ENCODE results near the gene SERPINA6.
A peak's percentile ranks its signal among the peaks of the same experiment; 100 is the strongest.
"Not testable (repeated sequence)": the region's sequence is repeated elsewhere in the genome, so short reads cannot be mapped to it uniquely, and the experiment has no call there.

Gene SERPINA6

GRCh38 chr14:94321421-94322271 is 1.5 kb downstream of the SERPINA6 start:
- no peak for DNase-seq

DNA sequence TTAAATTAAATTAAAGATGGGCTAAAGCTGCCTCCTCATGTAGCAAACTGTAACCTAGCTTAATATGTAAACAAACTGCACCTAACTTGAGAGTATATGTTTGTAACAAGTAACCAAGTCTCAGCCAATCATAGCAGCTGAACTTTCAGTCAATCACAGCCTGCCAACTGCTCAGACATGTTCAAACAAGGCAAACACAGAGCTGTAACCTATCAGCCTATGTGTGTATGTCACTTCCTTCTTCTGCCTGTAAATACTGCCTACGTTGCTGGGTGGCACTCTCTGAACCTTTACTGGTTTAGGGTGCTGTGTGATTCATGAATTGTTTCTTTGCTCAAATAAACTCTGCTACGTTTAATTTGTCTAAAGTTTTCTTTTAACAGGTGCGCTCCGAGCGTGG is 2.9 kb downstream of the SERPINA6 start:
- peak in 3 of 4 experiments; percentile 12 to 16 (median 14) for DNase-seq

GRCh38 chr14:94317259-94317658 is 5.9 kb downstream of the SERPINA6 start:
- DNase-seq = no peak

GRCh38 chr14:94316692-94317091 is 6.4 kb downstream of the SERPINA6 start:
- DNase-seq = no peak

DNA sequence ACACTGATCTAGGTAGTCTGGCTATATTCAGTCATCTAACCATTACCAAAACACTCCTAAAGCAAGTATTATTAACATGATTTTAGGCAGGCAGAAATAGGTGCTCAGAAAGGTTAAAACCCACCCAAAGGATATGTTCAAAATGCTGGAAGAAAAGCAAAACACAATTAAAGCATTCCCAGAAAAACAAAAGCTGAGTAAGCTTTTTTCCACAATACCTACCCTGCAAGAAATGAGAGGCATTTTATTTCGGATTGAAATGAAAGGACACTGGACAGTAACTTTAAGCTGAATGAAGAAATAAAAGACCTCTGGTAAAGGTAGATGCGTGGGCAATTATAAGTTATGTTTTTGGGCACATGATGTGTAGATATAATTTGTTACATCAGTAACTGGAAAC is 8.2 kb downstream of the SERPINA6 start:
- no peak for DNase-seq

GRCh38 chr14:94313991-94314655 is 9.0 kb downstream of the SERPINA6 start:
- DNase-seq = no peak

GRCh38 chr14:94312481-94313246 is 10.5 kb downstream of the SERPINA6 start:
- DNase-seq = no peak

GRCh38 chr14:94310248-94310647 is 12.9 kb downstream of the SERPINA6 start:
- no peak for DNase-seq

DNA sequence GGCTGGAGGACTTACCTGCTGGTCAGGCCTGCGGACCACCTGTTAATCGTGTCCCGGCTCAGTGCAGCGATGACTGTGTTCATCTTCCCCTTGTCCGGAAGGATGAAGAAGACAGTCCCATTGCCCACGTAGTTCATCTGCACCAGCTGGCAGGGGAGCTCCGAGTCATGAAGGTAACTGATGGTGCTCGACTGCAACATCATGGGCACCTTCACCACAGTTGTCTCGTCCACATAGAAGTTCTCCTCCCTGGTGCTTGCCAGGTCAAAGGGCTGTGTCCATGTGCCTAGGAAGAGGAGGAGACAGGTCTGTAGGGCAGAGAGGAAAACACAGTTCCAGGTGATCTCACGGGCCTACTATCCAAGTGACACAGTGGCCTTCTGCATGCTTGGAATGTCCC is 13.4 kb downstream of the SERPINA6 start:
- no peak for DNase-seq

- peak in 2 of 4 experiments; percentile 20 to 32 for DNase-seq
These were observed 15.6 kb downstream of the SERPINA6 start for GRCh38 chr14:94307410-94307992.

DNA sequence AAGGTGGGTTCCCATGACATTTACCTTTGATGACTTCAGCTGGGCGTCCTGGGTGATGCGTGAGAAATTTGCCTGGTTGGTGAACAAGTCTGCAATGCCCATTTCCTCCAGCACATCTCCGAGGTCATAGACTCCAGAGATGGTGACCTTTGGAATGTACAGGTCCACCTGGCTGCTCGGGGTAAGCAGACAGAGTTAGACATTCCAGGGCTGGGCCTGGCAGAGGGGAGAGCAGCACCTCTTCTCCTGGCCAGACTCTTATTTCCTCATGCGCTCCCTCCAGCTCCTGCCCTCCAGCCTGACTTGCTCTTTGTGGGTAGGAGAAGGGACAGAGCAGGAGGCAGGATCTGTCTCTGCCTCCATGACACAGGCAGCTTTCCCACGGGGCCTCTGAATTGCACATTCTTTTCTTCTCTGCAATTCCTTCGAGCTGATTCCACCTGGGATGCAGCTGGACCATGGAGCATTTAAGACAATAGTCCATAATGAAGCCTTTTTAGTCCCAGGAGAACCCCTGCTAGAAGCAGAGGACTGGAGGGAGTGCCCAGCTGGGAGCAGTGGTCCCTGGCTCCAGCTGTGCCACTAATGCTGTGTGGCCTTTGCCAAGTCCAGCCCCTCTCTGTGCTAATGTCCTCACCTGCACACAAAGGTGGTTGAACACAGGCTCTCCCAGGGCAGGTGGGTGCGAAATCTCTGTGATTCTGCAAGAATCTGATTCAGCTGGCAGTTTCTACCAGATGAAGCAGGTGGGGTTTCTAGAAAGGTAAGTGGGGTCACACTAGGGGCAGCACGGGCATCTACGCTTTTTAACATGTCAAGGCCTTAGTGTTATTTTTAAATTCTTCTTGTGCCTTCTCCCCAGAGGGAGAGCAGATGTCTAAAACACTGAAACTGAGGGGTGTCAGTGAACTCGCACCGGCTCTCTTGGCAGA is 16.8 kb downstream of the SERPINA6 start:
- no peak for DNase-seq

DNA sequence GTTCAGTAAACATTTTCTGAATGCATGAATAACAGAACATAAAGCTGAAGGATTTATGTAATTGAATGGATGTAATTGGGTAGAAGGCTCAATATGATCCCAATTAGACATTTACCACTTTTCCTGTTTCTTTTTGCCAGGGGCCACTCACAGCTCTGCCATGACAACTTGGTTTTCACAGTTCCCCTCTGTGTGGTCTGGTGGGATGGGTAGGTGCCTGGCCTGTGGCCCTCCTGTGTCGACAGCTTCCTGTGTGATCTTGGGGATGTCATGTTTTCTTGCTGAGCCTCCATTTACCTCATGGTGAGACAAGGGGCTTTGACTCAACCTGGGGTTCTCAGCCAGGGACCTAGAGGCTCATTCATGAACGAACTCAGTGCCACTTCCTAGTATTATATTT is 17.5 kb downstream of the SERPINA6 start:
- no peak for DNase-seq

DNA sequence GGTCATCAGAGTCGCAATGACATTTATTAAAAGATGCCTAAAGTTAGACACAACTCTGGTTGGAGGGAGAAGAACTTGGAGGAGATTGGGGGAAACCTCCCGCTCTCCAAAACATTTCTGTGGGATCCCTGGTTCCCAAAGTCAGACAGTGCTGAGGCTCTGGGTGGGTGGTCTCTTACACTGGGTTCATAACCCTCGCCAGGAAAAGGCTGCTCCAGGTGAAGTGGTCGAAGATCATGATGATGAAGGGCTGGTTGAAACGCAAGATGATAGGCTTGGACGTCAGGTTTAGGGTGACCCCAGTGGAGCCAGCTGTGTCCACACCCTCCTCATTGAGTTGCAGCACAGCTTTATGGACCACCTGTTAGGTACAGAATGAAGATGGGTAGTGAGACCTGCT is 18.9 kb downstream of the SERPINA6 start:
- no peak for DNase-seq

- no peak for DNase-seq
These were observed 20.0 kb downstream of the SERPINA6 start for GRCh38 chr14:94303111-94303510.

GRCh38 chr14:94298130-94298529 is 25.0 kb downstream of the SERPINA6 start:
- DNase-seq = no peak

- DNase-seq = not testable (repeated sequence)
These were observed 27.0 kb downstream of the SERPINA6 start for GRCh38 chr14:94296181-94296545.

DNA sequence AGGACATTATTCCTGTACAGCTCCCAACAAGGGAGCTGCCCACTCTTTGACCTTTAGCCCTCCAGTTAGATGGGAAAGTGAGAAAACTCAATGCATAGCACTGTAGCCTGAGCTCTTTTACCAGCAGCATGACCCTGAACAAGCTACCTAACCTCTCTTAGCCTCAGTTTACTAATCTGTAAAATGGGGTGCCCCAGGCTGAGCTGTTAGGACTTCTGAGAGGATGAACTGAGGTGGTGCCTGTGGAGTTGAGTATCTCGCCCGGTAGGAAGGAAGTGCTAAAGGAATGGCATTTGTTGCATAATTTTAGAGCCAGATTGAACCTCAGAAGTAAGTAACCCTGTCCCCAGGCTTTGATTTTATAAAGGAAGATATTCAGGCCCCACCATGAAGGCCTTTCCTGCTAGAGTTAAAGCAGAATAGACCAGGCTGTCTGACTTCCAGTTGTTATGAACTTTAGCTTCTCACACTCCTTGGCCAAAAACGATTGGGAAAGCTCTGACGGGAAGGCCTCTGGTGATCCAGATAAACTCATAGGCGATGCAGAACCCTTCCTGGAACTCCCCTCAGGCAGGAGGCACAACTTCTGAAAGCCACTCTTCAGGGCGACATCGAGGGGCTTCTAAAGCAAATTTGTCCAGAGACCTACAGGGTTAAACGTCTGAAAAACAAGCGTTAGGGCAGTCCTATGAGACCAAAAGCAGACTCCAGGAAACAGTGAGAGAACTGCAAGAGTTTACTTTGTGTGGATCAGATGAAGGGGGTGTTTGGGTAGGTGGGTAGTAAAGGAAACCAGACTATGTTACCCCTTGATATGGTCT is 27.6 kb downstream of the SERPINA6 start:
- no peak for DNase-seq

DNA sequence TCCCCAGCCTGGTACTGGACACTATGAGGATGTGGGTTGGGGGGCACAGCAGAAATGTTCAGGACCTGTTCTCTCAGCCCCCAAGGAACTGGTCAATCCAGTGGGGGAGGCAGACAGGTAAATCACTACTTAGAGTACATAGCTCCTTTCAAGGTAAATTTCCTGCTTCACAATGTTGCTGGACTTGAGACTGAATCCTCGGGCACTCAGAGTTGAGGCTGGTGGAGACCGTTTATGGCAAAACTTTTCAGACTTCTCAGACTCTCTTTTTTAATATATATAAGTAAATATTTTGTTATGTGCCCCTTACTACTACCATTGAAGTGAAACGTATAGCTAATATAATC is 29.6 kb downstream of the SERPINA6 start:
- no peak for DNase-seq

- DNase-seq = no peak
These were observed 30.1 kb downstream of the SERPINA6 start, which contains the start of gene SERPINA10 for GRCh38 chr14:94292872-94293577. SERPINA10 (minus strand) TSS chr14:94293268; CDS start chr14:94290593, 2,675 bp downstream.

DNA sequence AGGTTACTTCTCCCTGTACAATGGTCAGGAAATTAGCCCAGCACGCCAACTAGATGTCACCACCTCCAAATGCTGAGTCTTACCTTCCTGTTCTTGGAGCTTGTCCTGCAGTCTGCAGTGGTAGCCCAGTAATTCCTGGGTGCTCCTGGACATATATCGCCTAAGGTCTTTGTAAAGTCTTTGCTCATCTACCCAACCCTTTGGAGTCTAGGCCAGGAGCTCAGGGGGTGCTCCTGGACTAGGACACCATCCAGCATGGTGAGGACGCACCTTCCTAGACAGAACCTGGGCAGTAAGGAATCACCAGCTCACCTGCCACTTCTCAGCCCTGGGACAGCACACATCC is 30.6 kb downstream of the SERPINA6 start:
- no peak for DNase-seq

Data from suppressor macrophage (primary cell).